NCI-H446 treated with DMSO at 0.1 percent for 48 hours (cell line): Measurements from ENCODE around the gene DCTD.

ENCODE experiments used
- DNase-seq: peaks from one replicate; lab custom pipeline; 2025; lab: John Stamatoyannopoulos, UW

The DCTD gene

GRCh38 chr4:182917182-182918043 lies at the start of gene DCTD:
TSS of gene DCTD (minus strand) at chr4:182917386. CDS start at chr4:182915568, 1,818 bp downstream.
- no peak for DNase-seq

- no peak for DNase-seq
These were observed 43.6 kb upstream of the DCTD start for GRCh38 chr4:182960746-182961145.

GRCh38 chr4:182960228-182960627 lies 43.0 kb upstream of the DCTD start:
- no peak for DNase-seq

GRCh38 chr4:182955411-182955810 lies 38.2 kb upstream of the DCTD start:
- no peak for DNase-seq

- no peak for DNase-seq
These were observed 27.5 kb upstream of the DCTD start for GRCh38 chr4:182944484-182945213.

- no peak for DNase-seq
These were observed 22.5 kb upstream of the DCTD start for GRCh38 chr4:182939680-182940079.

GRCh38 chr4:182938205-182938645 lies 21.0 kb upstream of the DCTD start:
- no peak for DNase-seq

GRCh38 chr4:182937268-182938204 lies 20.4 kb upstream of the DCTD start:
- DNase-seq: no peak

- no peak for DNase-seq
These were observed 15.5 kb upstream of the DCTD start for GRCh38 chr4:182932651-182933050.

- DNase-seq: no peak
These were observed 14.6 kb upstream of the DCTD start for GRCh38 chr4:182931691-182932345.

- DNase-seq: no peak
These were observed 13.7 kb upstream of the DCTD start for GRCh38 chr4:182930889-182931288.

- DNase-seq: no peak
These were observed 12.1 kb upstream of the DCTD start for GRCh38 chr4:182929296-182929695.

- DNase-seq: no peak
These were observed 10.9 kb upstream of the DCTD start for GRCh38 chr4:182928061-182928460.

- DNase-seq: no peak
These were observed 10.3 kb upstream of the DCTD start for GRCh38 chr4:182927505-182927904.

GRCh38 chr4:182925855-182926254 lies 8.7 kb upstream of the DCTD start:
- DNase-seq: no peak

GRCh38 chr4:182925298-182925757 lies 8.1 kb upstream of the DCTD start:
- no peak for DNase-seq

- no peak for DNase-seq
These were observed 7.3 kb upstream of the DCTD start for GRCh38 chr4:182924497-182924896.

- no peak for DNase-seq
These were observed 6.7 kb upstream of the DCTD start for GRCh38 chr4:182923796-182924340.

- no peak for DNase-seq
These were observed 6.2 kb upstream of the DCTD start for GRCh38 chr4:182923366-182923765.

GRCh38 chr4:182922501-182923284 lies 5.5 kb upstream of the DCTD start:
- DNase-seq: no peak
